A549 treated with CORT108297 at 1 μM for 4 hours (cell line): ENCODE results near the gene KRTAP4-9. TPM values are rescaled to one million over a fixed set of nuclear protein-coding genes. Genes with fewer than 3 reads are reported as not detected.

Experiments used
- total RNA-seq: library from RNA; stranded (reverse); fragments of 200-300 nt; extraction: Qiagen RNA extraction; gene quantifications from 5 replicates; pipeline ENCODE4 v1.2.3, GENCODE V29; 2022

Gene KRTAP4-9
- not detected in 5 replicates for total RNA-seq

GRCh38 chr17:41105347-41105746, at the start of gene KRTAP4-9:
TSS of gene KRTAP4-9 (plus strand) at chr17:41105389. CDS start at chr17:41105389, 0 bp downstream.

GRCh38 chr17:41060052-41060604, 45.1 kb upstream of the KRTAP4-9 start, which contains the start of gene KRTAP2-3:
TSS of gene KRTAP2-3 (minus strand) at chr17:41060114. CDS start at chr17:41060050, 64 bp downstream.

GRCh38 chr17:41065829-41066624, 39.2 kb upstream of the KRTAP4-9 start, which contains the start of gene KRTAP2-4:
TSS of gene KRTAP2-4 (minus strand) at chr17:41065879. CDS start at chr17:41065845, 34 bp downstream.

GRCh38 chr17:41084100-41084856, 20.9 kb upstream of the KRTAP4-9 start, which contains the start of gene KRTAP4-7:
TSS of gene KRTAP4-7 (plus strand) at chr17:41084150. CDS start at chr17:41084207, 57 bp downstream.

GRCh38 chr17:41098042-41098441, 7.1 kb upstream of the KRTAP4-9 start, which contains the start of gene KRTAP4-8:
TSS of gene KRTAP4-8 (minus strand) at chr17:41098142. CDS start at chr17:41098084, 58 bp downstream.

GRCh38 chr17:41101586-41102259, 3.5 kb upstream of the KRTAP4-9 start, which contains the start of gene KRTAP4-16:
TSS of gene KRTAP4-16 (minus strand) at chr17:41102209. CDS start at chr17:41102209, 0 bp downstream.

GRCh38 chr17:41117846-41118386, 12.7 kb downstream of the KRTAP4-9 start, which contains the start of gene KRTAP4-11:
TSS of gene KRTAP4-11 (minus strand) at chr17:41118373. CDS start at chr17:41118315, 58 bp downstream.

GRCh38 chr17:41123991-41124371, 18.8 kb downstream of the KRTAP4-9 start, which contains the start of gene KRTAP4-12:
TSS of gene KRTAP4-12 (minus strand) at chr17:41124182. CDS start at chr17:41124122, 60 bp downstream.

GRCh38 chr17:41140360-41141131, 35.4 kb downstream of the KRTAP4-9 start, which contains the start of gene KRTAP4-6:
TSS of gene KRTAP4-6 (minus strand) at chr17:41140544. CDS start at chr17:41140487, 57 bp downstream.

GRCh38 chr17:41149652-41149985, 44.4 kb downstream of the KRTAP4-9 start, which contains the start of gene KRTAP4-5:
TSS of gene KRTAP4-5 (minus strand) at chr17:41149825. CDS start at chr17:41149767, 58 bp downstream.

Other genes starting within 250 kb of the KRTAP4-9 start
- not detected in 5 replicates for gene KRT12, start 238.2 kb upstream of the KRTAP4-9 start, total RNA-seq
- gene KRT20, start 220.1 kb upstream of the KRTAP4-9 start, total RNA-seq: 0.18 to 0.28 TPM (median 0.26 TPM) in 5 replicates
- gene KRT23, start 167.7 kb upstream of the KRTAP4-9 start, total RNA-seq: 0.08 to 0.14 TPM (median 0.10 TPM) in 3 of 5 replicates, not detected in the others
- gene KRT39, start 138.4 kb upstream of the KRTAP4-9 start, total RNA-seq: not detected in 5 replicates
- gene KRT40, start 121.1 kb upstream of the KRTAP4-9 start, total RNA-seq: not detected in 5 replicates
- not detected in 5 replicates for gene KRTAP3-3, start 111.2 kb upstream of the KRTAP4-9 start, total RNA-seq
- gene KRTAP3-2, start 105.5 kb upstream of the KRTAP4-9 start, total RNA-seq: 0.20 to 0.42 TPM (median 0.34 TPM) in 5 replicates
- 0.18 TPM in 1 of 5 replicates, not detected in the others for gene KRTAP3-1, start 96.3 kb upstream of the KRTAP4-9 start, total RNA-seq
- not detected in 5 replicates for gene KRTAP1-5, start 78.2 kb upstream of the KRTAP4-9 start, total RNA-seq
- gene KRTAP1-4, start 75.2 kb upstream of the KRTAP4-9 start, total RNA-seq: not detected in 5 replicates
- gene KRTAP1-3, start 70.5 kb upstream of the KRTAP4-9 start, total RNA-seq: not detected in 5 replicates
- gene KRTAP1-1, start 63.9 kb upstream of the KRTAP4-9 start, total RNA-seq: not detected in 5 replicates
- gene KRTAP2-1, start 58.1 kb upstream of the KRTAP4-9 start, total RNA-seq: not detected in 5 replicates
- not detected in 5 replicates for gene KRTAP2-2, start 50.2 kb upstream of the KRTAP4-9 start, total RNA-seq
- gene KRTAP2-3, start 45.3 kb upstream of the KRTAP4-9 start, total RNA-seq: 0.11 to 0.18 TPM (median 0.17 TPM) in 3 of 5 replicates, not detected in the others
- not detected in 5 replicates for gene KRTAP2-4, start 39.5 kb upstream of the KRTAP4-9 start, total RNA-seq
- not detected in 5 replicates for gene KRTAP4-7, start 21.2 kb upstream of the KRTAP4-9 start, total RNA-seq
- gene KRTAP4-8, start 7.2 kb upstream of the KRTAP4-9 start, total RNA-seq: 0.10 TPM in 1 of 5 replicates, not detected in the others
- not detected in 5 replicates for gene KRTAP4-16, start 3.2 kb upstream of the KRTAP4-9 start, total RNA-seq
- not detected in 5 replicates for gene KRTAP4-11, start 13.0 kb downstream of the KRTAP4-9 start, total RNA-seq
- gene KRTAP4-12, start 18.8 kb downstream of the KRTAP4-9 start, total RNA-seq: 0.07 TPM in 1 of 5 replicates, not detected in the others
- not detected in 5 replicates for gene KRTAP4-6, start 35.2 kb downstream of the KRTAP4-9 start, total RNA-seq
- not detected in 5 replicates for gene KRTAP4-5, start 44.4 kb downstream of the KRTAP4-9 start, total RNA-seq
- gene KRTAP4-4, start 55.4 kb downstream of the KRTAP4-9 start, total RNA-seq: not detected in 5 replicates
- not detected in 5 replicates for gene KRTAP4-3, start 62.8 kb downstream of the KRTAP4-9 start, total RNA-seq
- gene KRTAP4-2, start 72.8 kb downstream of the KRTAP4-9 start, total RNA-seq: not detected in 5 replicates
- 0.09 to 0.40 TPM (median 0.24 TPM) in 4 of 5 replicates, not detected in the other for gene KRTAP4-1, start 79.5 kb downstream of the KRTAP4-9 start, total RNA-seq
- gene KRTAP9-1, start 84.5 kb downstream of the KRTAP4-9 start, total RNA-seq: not detected in 5 replicates
- not detected in 5 replicates for gene KRTAP9-2, start 121.3 kb downstream of the KRTAP4-9 start, total RNA-seq
- not detected in 5 replicates for gene KRTAP9-3, start 127.1 kb downstream of the KRTAP4-9 start, total RNA-seq
- not detected in 5 replicates for gene KRTAP9-8, start 132.6 kb downstream of the KRTAP4-9 start, total RNA-seq
- gene KRTAP9-4, start 144.3 kb downstream of the KRTAP4-9 start, total RNA-seq: not detected in 5 replicates
- not detected in 5 replicates for gene KRTAP9-9, start 150.0 kb downstream of the KRTAP4-9 start, total RNA-seq
- not detected in 5 replicates for gene KRTAP9-6, start 160.0 kb downstream of the KRTAP4-9 start, total RNA-seq
- not detected in 5 replicates for gene KRTAP9-7, start 170.3 kb downstream of the KRTAP4-9 start, total RNA-seq
- not detected in 5 replicates for gene KRTAP29-1, start 197.5 kb downstream of the KRTAP4-9 start, total RNA-seq
- gene KRTAP16-1, start 203.9 kb downstream of the KRTAP4-9 start, total RNA-seq: not detected in 5 replicates
- gene KRTAP17-1, start 210.3 kb downstream of the KRTAP4-9 start, total RNA-seq: not detected in 5 replicates
- gene KRT33A, start 245.4 kb downstream of the KRTAP4-9 start, total RNA-seq: not detected in 5 replicates